Kidney epithelial cell (primary cell): ENCODE results near the gene PAH. TPM values are rescaled to one million over a fixed set of nuclear protein-coding genes. Genes with fewer than 3 reads are reported as not detected.
"Not testable (repeated sequence)": the region's sequence is repeated elsewhere in the genome, so short reads cannot be mapped to it uniquely, and the experiment has no call there.

Experiments used
- DNase-seq: peaks from one replicate; pipeline ENCODE4 v3.0.0-alpha.2; 2010; ENCODE audit warnings: low read depth
- H3K27me3 ChIP-seq: 2 replicates; pipeline ENCODE4 v1.6.0; 2011; ENCODE audit warnings: low read length; ENCODE audit not compliant: control insufficient read depth, insufficient read depth
- H3K36me3 ChIP-seq: 2 replicates; pipeline ENCODE4 v1.5.1; 2011; ENCODE audit warnings: low read length; ENCODE audit not compliant: control insufficient read depth, insufficient read depth
- H3K4me3 ChIP-seq: 2 replicates; pipeline ENCODE4 v1.5.1; 2011; ENCODE audit warnings: low read depth, mild to moderate bottlenecking, control low read depth, low read length
- total RNA-seq: library from RNA; depleted of rRNA; stranded (reverse); fragments of >200 nt; gene quantifications from 2 replicates; pipeline ENCODE4 v1.2.3, GENCODE V29; 2015
- TF ChIP-seq, protein P1 (sequence below): IDR thresholded peaks from 2 replicates; pipeline ENCODE4 v1.5.1; 2011; ENCODE audit warnings: mild to moderate bottlenecking, moderate library complexity, low read length, control low read depth, inconsistent platforms; ENCODE audit not compliant: insufficient read depth, poor library complexity, severe bottlenecking

Gene PAH
- total RNA-seq, 1 donor from 2014 or later, result 1.1 TPM

DNA sequence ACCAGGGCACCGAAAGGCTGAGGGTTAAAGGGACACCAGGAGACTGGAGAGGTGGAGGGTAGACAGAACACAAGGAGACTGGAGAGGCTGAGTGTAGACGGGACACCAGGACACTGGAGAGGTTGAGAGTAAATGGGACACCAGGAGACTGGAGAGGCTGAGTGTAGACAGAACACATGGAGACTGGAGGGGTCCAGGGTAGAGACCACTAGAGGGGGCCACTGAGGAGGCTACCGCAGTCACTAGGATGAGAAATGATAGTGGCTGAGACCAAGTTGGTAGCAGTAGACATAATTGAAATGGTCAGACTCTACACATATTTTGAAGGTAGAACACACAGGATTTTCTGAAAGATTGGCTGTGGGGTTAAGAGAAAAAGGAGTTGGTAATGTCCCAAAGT is 68.2 kb downstream of the PAH start:
- TF ChIP-seq, protein P1, sequence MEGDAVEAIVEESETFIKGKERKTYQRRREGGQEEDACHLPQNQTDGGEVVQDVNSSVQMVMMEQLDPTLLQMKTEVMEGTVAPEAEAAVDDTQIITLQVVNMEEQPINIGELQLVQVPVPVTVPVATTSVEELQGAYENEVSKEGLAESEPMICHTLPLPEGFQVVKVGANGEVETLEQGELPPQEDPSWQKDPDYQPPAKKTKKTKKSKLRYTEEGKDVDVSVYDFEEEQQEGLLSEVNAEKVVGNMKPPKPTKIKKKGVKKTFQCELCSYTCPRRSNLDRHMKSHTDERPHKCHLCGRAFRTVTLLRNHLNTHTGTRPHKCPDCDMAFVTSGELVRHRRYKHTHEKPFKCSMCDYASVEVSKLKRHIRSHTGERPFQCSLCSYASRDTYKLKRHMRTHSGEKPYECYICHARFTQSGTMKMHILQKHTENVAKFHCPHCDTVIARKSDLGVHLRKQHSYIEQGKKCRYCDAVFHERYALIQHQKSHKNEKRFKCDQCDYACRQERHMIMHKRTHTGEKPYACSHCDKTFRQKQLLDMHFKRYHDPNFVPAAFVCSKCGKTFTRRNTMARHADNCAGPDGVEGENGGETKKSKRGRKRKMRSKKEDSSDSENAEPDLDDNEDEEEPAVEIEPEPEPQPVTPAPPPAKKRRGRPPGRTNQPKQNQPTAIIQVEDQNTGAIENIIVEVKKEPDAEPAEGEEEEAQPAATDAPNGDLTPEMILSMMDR, result no peak
- H3K36me3 ChIP-seq, result no peaks in the 10 kb centered on the region
- DNase-seq, result no peak
- H3K27me3 ChIP-seq, result no peaks in the 10 kb centered on the region
- H3K4me3 ChIP-seq, result no peak overlapping the region

DNA sequence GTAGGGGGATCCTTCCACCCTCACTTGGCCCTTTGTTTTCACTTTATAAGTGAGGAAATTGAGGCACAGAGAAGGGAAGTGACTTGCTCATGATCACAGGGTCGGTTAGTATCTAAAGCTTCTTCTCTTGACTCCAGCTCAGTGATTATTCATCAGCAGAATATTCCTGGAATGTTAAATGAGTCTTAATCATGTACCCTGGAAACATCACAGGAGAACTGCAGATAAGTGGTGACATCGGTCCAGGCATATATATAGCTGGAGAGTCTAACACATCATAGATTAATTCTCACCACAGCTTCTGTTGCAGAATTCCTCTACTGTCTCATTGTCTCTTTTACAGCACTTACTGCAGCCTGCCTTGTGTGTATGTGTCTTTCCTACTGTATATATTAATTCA is 69.9 kb downstream of the PAH start:
- TF ChIP-seq, protein P1, result no peak
- H3K36me3 ChIP-seq, result no peaks in the 10 kb centered on the region
- H3K4me3 ChIP-seq, result no peak overlapping the region
- DNase-seq, result no peak
- H3K27me3 ChIP-seq, result no peaks in the 10 kb centered on the region

DNA sequence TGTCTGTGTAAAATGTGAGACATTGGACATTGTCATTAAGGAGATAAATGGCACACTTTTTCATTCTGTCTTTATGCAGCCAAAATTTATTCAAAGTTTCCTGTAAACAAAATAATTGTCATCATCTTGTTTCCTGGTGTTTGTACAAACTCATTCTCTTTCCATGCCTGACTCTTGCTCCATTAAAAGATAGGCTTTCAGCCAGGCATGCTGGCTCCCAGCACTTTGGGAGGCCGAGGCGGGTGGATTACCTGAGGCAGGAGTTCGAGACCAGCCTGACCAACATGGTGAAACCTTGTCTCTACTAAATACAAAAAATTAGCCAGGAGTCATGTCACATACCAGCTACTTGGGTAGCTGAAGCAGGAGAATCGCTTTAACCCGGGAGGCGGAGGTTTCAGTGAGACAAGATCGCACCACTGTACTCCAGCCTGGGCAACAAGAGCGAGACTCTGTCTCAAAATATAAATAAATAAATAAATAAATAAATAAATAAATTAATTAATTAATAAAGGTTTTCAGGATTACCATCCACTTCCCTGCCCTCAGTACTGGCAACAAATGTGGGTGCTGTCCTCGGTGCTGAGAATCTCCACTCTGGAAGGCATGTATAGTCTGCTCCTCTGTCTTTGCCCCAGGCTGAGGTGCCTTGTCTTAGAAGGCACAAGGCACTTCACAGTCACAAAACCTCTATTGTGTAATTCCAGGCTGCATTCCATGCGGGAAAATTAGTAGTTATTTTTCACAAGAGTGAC is 83.2 kb downstream of the PAH start:
- TF ChIP-seq, protein P1, result no peak
- Histone ChIP-seq H3K27me3 (no peaks in the 10 kb centered on the region), H3K36me3 (no peaks in the 10 kb centered on the region), H3K4me3 (no peak overlapping the region)
- no peak for DNase-seq

DNA sequence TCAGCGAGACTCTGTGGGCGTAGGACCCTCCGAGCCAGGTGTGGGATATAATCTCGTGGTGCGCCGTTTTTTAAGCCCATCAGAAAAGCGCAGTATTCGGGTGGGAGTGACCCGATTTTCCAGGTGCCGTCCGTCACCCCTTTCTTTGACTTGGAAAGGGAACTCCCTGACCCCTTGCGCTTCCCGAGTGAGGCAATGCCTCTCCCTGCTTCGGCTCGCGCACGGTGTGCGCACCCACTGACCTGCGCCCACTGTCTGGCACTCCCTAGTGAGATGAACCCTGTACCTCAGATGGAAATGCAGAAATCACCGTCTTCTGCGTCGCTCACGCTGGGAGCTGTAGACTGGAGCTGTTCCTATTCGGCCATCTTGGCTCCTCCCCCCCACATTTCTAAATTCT is 84.2 kb downstream of the PAH start:
- not testable (repeated sequence) for H3K4me3 ChIP-seq, H3K27me3 ChIP-seq, H3K36me3 ChIP-seq, DNase-seq

DNA sequence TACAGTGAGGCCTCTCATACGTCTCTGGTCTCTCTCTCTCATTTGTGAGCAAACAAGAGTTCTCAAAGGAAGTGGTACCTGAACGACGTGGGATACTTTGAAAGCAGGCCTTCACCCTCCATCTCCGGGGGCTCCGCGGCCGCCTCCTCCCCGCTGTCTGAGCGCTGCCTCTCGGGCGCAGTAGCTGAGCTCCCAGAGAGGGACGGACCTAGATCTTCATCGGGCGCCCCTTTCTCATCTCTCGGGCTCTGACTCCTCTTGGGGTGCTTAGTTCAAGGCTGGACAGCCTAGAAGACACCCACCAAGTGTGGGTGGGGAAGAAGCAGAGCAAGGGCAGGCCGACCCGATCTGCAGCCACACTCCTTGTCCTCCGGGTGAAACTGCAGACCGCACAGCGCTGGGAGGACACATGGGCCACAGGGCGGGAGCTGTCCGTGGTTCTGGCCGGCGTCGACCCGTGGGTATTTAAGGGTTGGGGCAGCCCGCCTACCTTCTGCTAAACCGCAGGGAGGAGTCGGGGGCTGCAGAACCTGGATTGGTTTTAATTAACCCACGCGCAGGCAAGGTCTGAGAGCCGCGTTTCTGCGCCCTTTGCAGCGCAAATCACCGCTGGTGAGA is 92.7 kb downstream of the PAH start:
- Histone ChIP-seq H3K36me3 (no peaks in the 10 kb centered on the region), H3K4me3 (no peak overlapping the region), H3K27me3 (peaks cover 8% of the 10 kb centered on the region)
- no peak for DNase-seq
- TF ChIP-seq, protein P1, result no peak

DNA sequence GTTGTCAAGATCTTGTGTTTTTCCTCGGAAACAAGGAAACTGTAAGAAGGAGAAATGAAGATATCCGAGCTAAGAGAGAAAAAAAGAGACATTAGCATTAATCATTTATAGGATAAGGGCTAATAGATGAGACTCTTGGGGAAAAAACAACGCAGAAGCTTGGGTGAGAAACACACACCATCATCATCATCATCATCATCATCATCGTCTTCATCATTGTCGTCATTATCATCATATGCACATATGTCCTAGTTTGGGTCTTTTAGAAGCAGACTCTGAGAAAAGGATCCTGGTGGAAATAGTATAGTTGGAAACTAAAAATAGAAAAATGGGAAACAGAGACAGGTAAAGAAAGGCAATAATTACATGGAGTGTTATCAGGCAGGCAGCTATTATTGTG is 95.9 kb downstream of the PAH start:
- no peak for DNase-seq
- TF ChIP-seq, protein P1, result no peak
- Histone ChIP-seq H3K27me3 (peaks cover 8% of the 10 kb centered on the region), H3K36me3 (no peaks in the 10 kb centered on the region), H3K4me3 (no peak overlapping the region)
